Measurements from ENCODE around the gene CTF1. TPM values are rescaled to one million over a fixed set of nuclear protein-coding genes. Genes with fewer than 3 reads are reported as not detected.
A peak's percentile ranks its signal among the peaks of the same experiment; 100 is the strongest.

Gene CTF1
- total RNA-seq, 4 donors from 2014 or later: 2.2 to 5.9 (median 3.1) TPM

- no peak for DNase-seq (ENCODE audit: low spot score in 2 of 2)
- no peaks in the 10 kb centered on the region for H3K36me3 ChIP-seq
- H3K9me3 ChIP-seq: no peaks in the 10 kb centered on the region
- H3K27me3 ChIP-seq: no peaks in the 10 kb centered on the region
- H3K27ac ChIP-seq: no peak overlapping the region
- H3K4me3 ChIP-seq: no peak overlapping the region
- no peak for TF ChIP-seq CTCF (IDR thresholded peaks at IDR 0.05)
- no peak for TF ChIP-seq EP300 (IDR thresholded peaks at IDR 0.05)
- no peak for TF ChIP-seq POLR2A (IDR thresholded peaks at IDR 0.05)
- no peaks in the 10 kb centered on the region for H3K4me1 ChIP-seq
- 86 to 92% methylated on average over 6 of the region's 6 CpGs for WGBS, 2 donors
Observed at GRCh38 chr16:30912794-30913412, 16.5 kb downstream of the CTF1 start.

- 92 to 98% methylated on average over 2 to 3 of the region's 3 CpGs for whole genome bisulfite sequencing, 2 donors
- Histone ChIP-seq H3K4me3 (no peak overlapping the region), H3K27ac (no peak overlapping the region), H3K36me3 (no peaks in the 10 kb centered on the region), H3K4me1 (no peaks in the 10 kb centered on the region), H3K9me3 (no peaks in the 10 kb centered on the region), H3K27me3 (no peaks in the 10 kb centered on the region)
- TF ChIP-seq POLR2A (IDR thresholded peaks at IDR 0.05) (no peak), EP300 (IDR thresholded peaks at IDR 0.05) (no peak), CTCF (IDR thresholded peaks at IDR 0.05) (no peak)
- DNase-seq (ENCODE audit: low spot score in 2 of 2): no peak
Observed at GRCh38 chr16:30914830-30915229, 18.4 kb downstream of the CTF1 start.

- DNase-seq (ENCODE audit: low spot score in 2 of 2): no peak
- Histone ChIP-seq H3K27ac (no peak overlapping the region), H3K4me1 (peaks cover 0 to 10% (median 0%) of the 10 kb centered on the region in 4 donors), H3K36me3 (no peaks in the 10 kb centered on the region), H3K27me3 (no peaks in the 10 kb centered on the region), H3K9me3 (no peaks in the 10 kb centered on the region), H3K4me3 (no peak overlapping the region)
- 74 to 79% methylated on average over 1 of the region's 1 CpG for WGBS, 2 donors
- TF ChIP-seq CTCF (IDR thresholded peaks at IDR 0.05): no peak
- no peak for TF ChIP-seq EP300 (IDR thresholded peaks at IDR 0.05)
- TF ChIP-seq POLR2A (IDR thresholded peaks at IDR 0.05): no peak
Observed at GRCh38 chr16:30918614-30919013, 22.2 kb downstream of the CTF1 start.

- WGBS, 2 donors: 75% methylated on average over 2 of the region's 2 CpGs
- no peak for DNase-seq (ENCODE audit: low spot score in 2 of 2)
- no peaks in the 10 kb centered on the region for H3K9me3 ChIP-seq
- TF ChIP-seq POLR2A (IDR thresholded peaks at IDR 0.05) (no peak), EP300 (IDR thresholded peaks at IDR 0.05) (no peak), CTCF (IDR thresholded peaks at IDR 0.05) (no peak)
- H3K4me1 ChIP-seq: peaks cover 0 to 27% (median 4%) of the 10 kb centered on the region in 4 donors
- H3K27me3 ChIP-seq: no peaks in the 10 kb centered on the region
- H3K4me3 ChIP-seq: no peak overlapping the region
- H3K27ac ChIP-seq: no peak overlapping the region
- H3K36me3 ChIP-seq: peaks cover 0 to 7% (median 0%) of the 10 kb centered on the region in 3 donors
Observed at GRCh38 chr16:30920891-30921290, 24.5 kb downstream of the CTF1 start.

GRCh38 chr16:30921459-30921747 lies 25.0 kb downstream of the CTF1 start:
- Histone ChIP-seq H3K4me1 (peaks cover 0 to 27% (median 4%) of the 10 kb centered on the region in 4 donors), H3K4me3 (peak overlapping the region in 3 of 4 donors; percentile 56 to 93 (median 69)), H3K27me3 (no peaks in the 10 kb centered on the region), H3K36me3 (peaks cover 0 to 12% (median 0%) of the 10 kb centered on the region in 3 donors), H3K27ac (peak overlapping the region in 3 of 4 donors; percentile 68 to 98 (median 82)), H3K9me3 (no peaks in the 10 kb centered on the region)
- DNase-seq (ENCODE audit: low spot score in 2 of 2): no peak
- no peak for TF ChIP-seq CTCF (IDR thresholded peaks at IDR 0.05)
- no peak for TF ChIP-seq EP300 (IDR thresholded peaks at IDR 0.05)
- TF ChIP-seq POLR2A (IDR thresholded peaks at IDR 0.05): no peak
- WGBS, 2 donors: 21 to 28% methylated on average over 6 of the region's 6 CpGs

All from tibial nerve (tissue), 4 donors.